Liver (tissue), 9 donors: ENCODE results near the gene CD14. TPM values are rescaled to one million over a fixed set of nuclear protein-coding genes. Genes with fewer than 3 reads are reported as not detected.

Experiments
- DNase-seq: peaks from one replicate; pipeline ENCODE4 v3.0.0-alpha.2; 2017; ENCODE audit warnings: low spot score
- H3K27ac ChIP-seq, 2 donors: one replicate each; pipeline ENCODE4 v1.7.0; 2013; ENCODE audit warnings: inconsistent platforms in 2 of 2, low read length in 2 of 2, control low read depth in 1 of 2, low read depth in 1 of 2, mild to moderate bottlenecking in 1 of 2
- H3K27me3 ChIP-seq, 4 donors: one replicate each; pipeline versions ENCODE4 v1.6.1 to v1.7.0; 2013; ENCODE audit warnings: low read length in 3 of 4, inconsistent platforms in 1 of 4, mild to moderate bottlenecking in 1 of 4, moderate library complexity in 1 of 4; ENCODE audit not compliant: control insufficient read depth in 4 of 4, insufficient read depth in 4 of 4
- H3K36me3 ChIP-seq, 4 donors: one replicate each; pipeline versions ENCODE4 v1.6.1 to v1.7.0; 2013; ENCODE audit warnings: low read length in 3 of 4, mild to moderate bottlenecking in 3 of 4, low read depth in 1 of 4, moderate library complexity in 1 of 4; ENCODE audit not compliant: control insufficient read depth in 4 of 4, insufficient read depth in 3 of 4
- H3K4me1 ChIP-seq, 4 donors: one replicate each; pipeline versions ENCODE4 v1.6.1 to v1.7.0; 2013; ENCODE audit warnings: low read length in 3 of 4, mild to moderate bottlenecking in 3 of 4, moderate library complexity in 1 of 4; ENCODE audit not compliant: control insufficient read depth in 4 of 4, insufficient read depth in 4 of 4
- H3K4me3 ChIP-seq, 3 donors: one replicate each; pipeline versions ENCODE4 v1.6.1 to v1.7.0; 2013; ENCODE audit warnings: low read length in 3 of 3, control low read depth in 1 of 3, low read depth in 1 of 3, mild to moderate bottlenecking in 1 of 3
- H3K9ac ChIP-seq, 2 donors: one replicate each; pipeline ENCODE4 v1.7.0; 2013; ENCODE audit warnings: low read length in 2 of 2, mild to moderate bottlenecking in 2 of 2, moderate library complexity in 2 of 2, control low read depth in 1 of 2, low read depth in 1 of 2
- H3K9me3 ChIP-seq, 4 donors: one replicate each; pipeline versions ENCODE4 v1.6.1 to v1.7.0; 2013; ENCODE audit warnings: low read length in 3 of 4; ENCODE audit not compliant: control insufficient read depth in 4 of 4
- EGR1 ChIP-seq, 2 donors: IDR thresholded peaks; 2 replicates each; pipeline ENCODE4 v1.6.1; 2016 to 2018; ENCODE audit warnings: antibody characterized with exemption in 2 of 2, low read depth in 2 of 2
- FOXA1 ChIP-seq: IDR thresholded peaks from 2 replicates; pipeline ENCODE4 v1.6.1; 2016; ENCODE audit warnings: antibody characterized with exemption
- FOXA2 ChIP-seq: IDR thresholded peaks from 2 replicates; pipeline ENCODE4 v1.6.1; 2016; ENCODE audit warnings: antibody characterized with exemption
- GABPA ChIP-seq, 2 donors: IDR thresholded peaks in 1 of 2; conservative IDR thresholded peaks in 1 of 2; 2 replicates each; pipeline ENCODE4 v1.6.1; 2016; ENCODE audit warnings: antibody characterized with exemption in 2 of 2, mild to moderate bottlenecking in 1 of 2, moderate library complexity in 1 of 2
- HNF4A ChIP-seq, 2 donors: conservative IDR thresholded peaks; 2 replicates each; pipeline ENCODE4 v1.6.1; 2016; ENCODE audit warnings: antibody characterized with exemption in 2 of 2, mild to moderate bottlenecking in 2 of 2
- HNF4G ChIP-seq: IDR thresholded peaks from 2 replicates; pipeline ENCODE4 v1.6.1; 2016; ENCODE audit warnings: antibody characterized with exemption
- JUND ChIP-seq, 2 donors: IDR thresholded peaks; 2 replicates each; pipeline ENCODE4 v1.6.1; 2016; ENCODE audit warnings: antibody characterized with exemption in 2 of 2
- NR2F2 ChIP-seq: IDR thresholded peaks from 2 replicates; pipeline ENCODE4 v1.6.1; 2016; ENCODE audit warnings: antibody characterized with exemption
- RAD21 ChIP-seq, 2 donors: IDR thresholded peaks; 2 replicates each; pipeline ENCODE4 v1.6.1; 2016; ENCODE audit warnings: antibody characterized with exemption in 2 of 2, mild to moderate bottlenecking in 2 of 2
- RXRA ChIP-seq, 2 donors: IDR thresholded peaks; 2 replicates each; pipeline ENCODE4 v1.6.1; 2017 to 2018; ENCODE audit warnings: antibody characterized with exemption in 2 of 2, mild to moderate bottlenecking in 1 of 2
- SP1 ChIP-seq: IDR thresholded peaks from 2 replicates; pipeline ENCODE4 v1.6.1; 2018; ENCODE audit warnings: antibody characterized with exemption, mild to moderate bottlenecking
- TAF1 ChIP-seq: conservative IDR thresholded peaks from 2 replicates; pipeline ENCODE4 v1.6.1; 2016; ENCODE audit warnings: antibody characterized with exemption, mild to moderate bottlenecking
- YY1 ChIP-seq: IDR thresholded peaks from 2 replicates; pipeline ENCODE4 v1.6.1; 2016; ENCODE audit warnings: antibody characterized with exemption, mild to moderate bottlenecking
- ZBTB33 ChIP-seq: IDR thresholded peaks from 2 replicates; pipeline ENCODE4 v1.6.1; 2016; ENCODE audit warnings: antibody characterized with exemption
- WGBS: extraction: QIAGEN DNeasy Blood & Tissue Kit; methylation state at CpG from one replicate; pipeline ENCODE4 v1.1.7; 2013; 5-methylcytosine and 5-hydroxymethylcytosine counted together
- polyA plus RNA-seq, 2 donors: library from polyadenylated mRNA; stranded (reverse) in 1 of 2; unstranded in 1 of 2; fragments of 200-250 nt in 1 of 2; fragments of >200 nt in 1 of 2; fragmentation: Nextera tagmentation in 1 of 2; extraction: Ambion mirVana in 1 of 2; gene quantifications; one replicate each; pipeline versions ENCODE4 v1.2.1 to v1.2.3, GENCODE V29; 2013 to 2015
- total RNA-seq, 2 donors: library from RNA; depleted of rRNA; stranded (reverse); fragments of >200 nt; gene quantifications; one replicate each; pipeline ENCODE4 v1.2.3, GENCODE V29; 2014
- TF ChIP-seq, protein P1 (sequence below): fragments of 150-350 bp; IDR thresholded peaks from 2 replicates; pipeline ENCODE4 v1.5.1; 2017; ENCODE audit warnings: improper control_type of control experiment, low read depth, low read length; ENCODE audit not compliant: missing input control
- TF ChIP-seq, protein P2 (sequence below): IDR thresholded peaks from 2 replicates; pipeline ENCODE4 v1.6.1; 2016; ENCODE audit warnings: antibody characterized with exemption, mild to moderate bottlenecking
- TF ChIP-seq, protein P3 (sequence below): IDR thresholded peaks from 2 replicates; pipeline ENCODE4 v1.6.1; 2016; ENCODE audit warnings: antibody characterized with exemption
- TF ChIP-seq, protein P4 (sequence below): IDR thresholded peaks from 2 replicates; pipeline ENCODE4 v1.6.1; 2016; ENCODE audit warnings: antibody characterized with exemption
- donor health status: healthy.
- donor health status: healthy.
- donor health status: healthy.
- donor health status: healthy.
- donor health status: healthy.

The CD14 gene
- total and polyA plus RNA-seq, 4 donors: 61.0 to 343 (median 287) TPM

DNA sequence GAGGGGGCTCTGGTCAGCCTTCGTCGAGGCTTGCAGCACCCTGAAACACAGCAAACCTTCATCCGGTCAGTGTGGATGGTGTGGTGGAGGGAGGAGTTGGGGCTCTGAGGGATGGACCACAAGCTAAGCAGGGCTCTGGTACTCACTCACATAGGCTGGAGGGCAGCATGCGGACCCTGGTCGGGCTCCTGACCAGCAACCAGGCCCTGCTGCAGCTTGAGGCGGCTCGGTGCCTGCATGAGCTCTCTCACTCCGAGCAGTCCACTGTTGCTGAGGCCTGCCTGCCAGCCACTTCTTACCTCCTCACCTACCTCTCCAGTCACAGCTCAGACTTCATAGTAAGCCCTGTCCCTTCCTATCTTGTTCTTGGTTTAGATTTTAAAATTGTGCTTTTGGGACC, 8.7 kb upstream of the CD14 start:
- Histone ChIP-seq H3K4me1 (peaks cover 0 to 41% (median 32%) of the 10 kb centered on the region in 4 donors), H3K9me3 (no peaks in the 10 kb centered on the region), H3K27me3 (no peaks in the 10 kb centered on the region), H3K27ac (no peak overlapping the region), H3K9ac (no peak overlapping the region), H3K36me3 (peaks cover 0 to 25% (median 14%) of the 10 kb centered on the region in 4 donors), H3K4me3 (no peak overlapping the region)
- TF ChIP-seq HNF4A (conservative IDR thresholded peaks at IDR 0.05): no peak
- no peak for TF ChIP-seq TAF1
- TF ChIP-seq GABPA (IDR thresholded peaks at IDR 0.05 in 1 of 2, conservative IDR thresholded peaks at IDR 0.05 in 1 of 2): no peak
- TF ChIP-seq FOXA1: no peak
- 89% methylated on average over 8 of the region's 8 CpGs for WGBS
- DNase-seq: no peak

- H3K27ac ChIP-seq: peak within 1 kb of the TSS; percentile 81 to 82
- no peaks in the 10 kb centered on the region for H3K9me3 ChIP-seq
- TF ChIP-seq YY1: peak; percentile 56
- TF ChIP-seq GABPA (IDR thresholded peaks at IDR 0.05 in 1 of 2, conservative IDR thresholded peaks at IDR 0.05 in 1 of 2): peak; percentile 42 to 78
- TF ChIP-seq EGR1 (IDR thresholded peaks at IDR 0.05; ENCODE audit: low read depth in 2 of 2): peak in 1 of 2 donors; percentile 93
- peak; percentile 16 for TF ChIP-seq HNF4G
- peak; percentile 76 to 93 for TF ChIP-seq JUND (IDR thresholded peaks at IDR 0.05)
- TF ChIP-seq RAD21 (IDR thresholded peaks at IDR 0.05): peak; percentile 75 to 77
- peak; percentile 98 for TF ChIP-seq SP1
- TF ChIP-seq, protein P1, sequence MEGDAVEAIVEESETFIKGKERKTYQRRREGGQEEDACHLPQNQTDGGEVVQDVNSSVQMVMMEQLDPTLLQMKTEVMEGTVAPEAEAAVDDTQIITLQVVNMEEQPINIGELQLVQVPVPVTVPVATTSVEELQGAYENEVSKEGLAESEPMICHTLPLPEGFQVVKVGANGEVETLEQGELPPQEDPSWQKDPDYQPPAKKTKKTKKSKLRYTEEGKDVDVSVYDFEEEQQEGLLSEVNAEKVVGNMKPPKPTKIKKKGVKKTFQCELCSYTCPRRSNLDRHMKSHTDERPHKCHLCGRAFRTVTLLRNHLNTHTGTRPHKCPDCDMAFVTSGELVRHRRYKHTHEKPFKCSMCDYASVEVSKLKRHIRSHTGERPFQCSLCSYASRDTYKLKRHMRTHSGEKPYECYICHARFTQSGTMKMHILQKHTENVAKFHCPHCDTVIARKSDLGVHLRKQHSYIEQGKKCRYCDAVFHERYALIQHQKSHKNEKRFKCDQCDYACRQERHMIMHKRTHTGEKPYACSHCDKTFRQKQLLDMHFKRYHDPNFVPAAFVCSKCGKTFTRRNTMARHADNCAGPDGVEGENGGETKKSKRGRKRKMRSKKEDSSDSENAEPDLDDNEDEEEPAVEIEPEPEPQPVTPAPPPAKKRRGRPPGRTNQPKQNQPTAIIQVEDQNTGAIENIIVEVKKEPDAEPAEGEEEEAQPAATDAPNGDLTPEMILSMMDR: peak; percentile 67
- TF ChIP-seq, protein P2, sequence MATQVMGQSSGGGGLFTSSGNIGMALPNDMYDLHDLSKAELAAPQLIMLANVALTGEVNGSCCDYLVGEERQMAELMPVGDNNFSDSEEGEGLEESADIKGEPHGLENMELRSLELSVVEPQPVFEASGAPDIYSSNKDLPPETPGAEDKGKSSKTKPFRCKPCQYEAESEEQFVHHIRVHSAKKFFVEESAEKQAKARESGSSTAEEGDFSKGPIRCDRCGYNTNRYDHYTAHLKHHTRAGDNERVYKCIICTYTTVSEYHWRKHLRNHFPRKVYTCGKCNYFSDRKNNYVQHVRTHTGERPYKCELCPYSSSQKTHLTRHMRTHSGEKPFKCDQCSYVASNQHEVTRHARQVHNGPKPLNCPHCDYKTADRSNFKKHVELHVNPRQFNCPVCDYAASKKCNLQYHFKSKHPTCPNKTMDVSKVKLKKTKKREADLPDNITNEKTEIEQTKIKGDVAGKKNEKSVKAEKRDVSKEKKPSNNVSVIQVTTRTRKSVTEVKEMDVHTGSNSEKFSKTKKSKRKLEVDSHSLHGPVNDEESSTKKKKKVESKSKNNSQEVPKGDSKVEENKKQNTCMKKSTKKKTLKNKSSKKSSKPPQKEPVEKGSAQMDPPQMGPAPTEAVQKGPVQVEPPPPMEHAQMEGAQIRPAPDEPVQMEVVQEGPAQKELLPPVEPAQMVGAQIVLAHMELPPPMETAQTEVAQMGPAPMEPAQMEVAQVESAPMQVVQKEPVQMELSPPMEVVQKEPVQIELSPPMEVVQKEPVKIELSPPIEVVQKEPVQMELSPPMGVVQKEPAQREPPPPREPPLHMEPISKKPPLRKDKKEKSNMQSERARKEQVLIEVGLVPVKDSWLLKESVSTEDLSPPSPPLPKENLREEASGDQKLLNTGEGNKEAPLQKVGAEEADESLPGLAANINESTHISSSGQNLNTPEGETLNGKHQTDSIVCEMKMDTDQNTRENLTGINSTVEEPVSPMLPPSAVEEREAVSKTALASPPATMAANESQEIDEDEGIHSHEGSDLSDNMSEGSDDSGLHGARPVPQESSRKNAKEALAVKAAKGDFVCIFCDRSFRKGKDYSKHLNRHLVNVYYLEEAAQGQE: peak; percentile 65
- TF ChIP-seq RXRA (IDR thresholded peaks at IDR 0.05): peak; percentile 98 to 99
- TF ChIP-seq, protein P3, sequence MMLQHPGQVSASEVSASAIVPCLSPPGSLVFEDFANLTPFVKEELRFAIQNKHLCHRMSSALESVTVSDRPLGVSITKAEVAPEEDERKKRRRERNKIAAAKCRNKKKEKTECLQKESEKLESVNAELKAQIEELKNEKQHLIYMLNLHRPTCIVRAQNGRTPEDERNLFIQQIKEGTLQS: peak; percentile 73
- TF ChIP-seq FOXA2: peak; percentile 62
- TF ChIP-seq HNF4A (conservative IDR thresholded peaks at IDR 0.05): peak; percentile 77 to 82
- no peak for TF ChIP-seq FOXA1
- TF ChIP-seq ZBTB33: peak; percentile 88
- TF ChIP-seq NR2F2: peak; percentile 93
- TF ChIP-seq TAF1: peak; percentile 29
- TF ChIP-seq, protein P4, sequence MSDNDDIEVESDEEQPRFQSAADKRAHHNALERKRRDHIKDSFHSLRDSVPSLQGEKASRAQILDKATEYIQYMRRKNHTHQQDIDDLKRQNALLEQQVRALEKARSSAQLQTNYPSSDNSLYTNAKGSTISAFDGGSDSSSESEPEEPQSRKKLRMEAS: peak; percentile 94
- peaks cover 0 to 12% (median 8%) of the 10 kb centered on the region in 4 donors for H3K36me3 ChIP-seq
- WGBS: under 1% methylated on average over 63 of the region's 63 CpGs
- DNase-seq: peak; percentile 97
- H3K9ac ChIP-seq: peak within 1 kb of the TSS; percentile 64 to 70
- H3K4me3 ChIP-seq: peak within 1 kb of the TSS; percentile 70 to 85 (median 71)
- H3K4me1 ChIP-seq: peaks cover 0 to 38% (median 24%) of the 10 kb centered on the region in 4 donors
- no peaks in the 10 kb centered on the region for H3K27me3 ChIP-seq
These were observed 6.4 kb upstream of the CD14 start, which contains the start of gene TMCO6 for GRCh38 chr5:140639148-140639981. TMCO6 (plus strand) TSS chr5:140639451; CDS start chr5:140639528, 77 bp downstream.
